Activated CD8-positive, alpha-beta T cell treated with anti-CD3 and anti-CD28 coated beads for 36 hours (primary cell): ENCODE data around the gene GADD45B. TPM values are rescaled to one million over a fixed set of nuclear protein-coding genes. Genes with fewer than 3 reads are reported as not detected.

ENCODE experiments used
- microRNA-seq: library from miRNA; unstranded; fragments of <30 nt; microRNA quantifications from one replicate; pipeline ENCODE4 v1.2.0, GENCODE V29; 2022; ENCODE audit warnings: borderline microRNAs expressed, borderline replicate concordance
- total RNA-seq, 2 experiments: library from RNA; stranded (reverse); gene quantifications; one replicate each; pipeline ENCODE4 v1.2.3, GENCODE V29; 2021

The GADD45B gene
- total RNA-seq, 2 experiments from 2014 or later, result 98.3 to 102 TPM

Small RNA genes within 50 kb of the gene (microRNA-seq; reads per million reads assigned to microRNA genes)
- gene MIR7108, result not detected

Other genes starting within 250 kb of the GADD45B start
- gene PLEKHJ1, start 239.8 kb upstream of the GADD45B start, total RNA-seq, result 10 to 100 TPM; 65.3 to 72.8 TPM
- 100 to 1,000 TPM; 157 to 163 TPM for gene SF3A2, start 239.3 kb upstream of the GADD45B start, total RNA-seq
- gene AMH, start 226.8 kb upstream of the GADD45B start, total RNA-seq, result 1 to 10 TPM; 4.5 to 6.1 TPM
- gene JSRP1, start 219.7 kb upstream of the GADD45B start, total RNA-seq, result 1 to 10 TPM; 1.0 TPM
- not detected for gene PEAK3, start 194.0 kb upstream of the GADD45B start, total RNA-seq
- under 1 TPM; 0.16 to 0.27 TPM for gene LINGO3, start 168.0 kb upstream of the GADD45B start, total RNA-seq
- 100 to 1,000 TPM; 154 to 162 TPM for gene LSM7, start 147.5 kb upstream of the GADD45B start, total RNA-seq
- 10 to 100 TPM; 52.8 to 54.3 TPM for gene SPPL2B, start 147.4 kb upstream of the GADD45B start, total RNA-seq
- not detected for gene TMPRSS9, start 115.9 kb upstream of the GADD45B start, total RNA-seq
- 100 to 1,000 TPM; 113 to 121 TPM for gene TIMM13, start 48.5 kb upstream of the GADD45B start, total RNA-seq
- 10 to 100 TPM; 90.9 to 96.3 TPM for gene LMNB2, start 19.2 kb upstream of the GADD45B start, total RNA-seq
- gene GNG7, start 226.6 kb downstream of the GADD45B start, total RNA-seq, result under 1 TPM; 0.27 to 0.32 TPM
- gene DIRAS1, start 245.2 kb downstream of the GADD45B start, total RNA-seq, result under 1 TPM in 1 of 2 experiments, not detected in 1; 0.09 TPM